Transverse colon (tissue), 4 donors: ENCODE measurements around the gene FAM227A. TPM values are rescaled to one million over a fixed set of nuclear protein-coding genes. Genes with fewer than 3 reads are reported as not detected.

Experiments used
- DNase-seq: peaks from one replicate; pipeline ENCODE4 v3.0.0-alpha.2; 2019
- H3K27ac ChIP-seq, 4 donors: fragments of 200-600 bp; sonication (generic); 2 replicates each; pipeline ENCODE4 v1.5.1; 2016 to 2018; ENCODE audit warnings: inconsistent platforms in 4 of 4
- H3K27me3 ChIP-seq: fragments of 200-600 bp; sonication (generic); 2 replicates; pipeline ENCODE4 v1.5.1; 2017; ENCODE audit warnings: inconsistent platforms
- H3K36me3 ChIP-seq, 4 donors: fragments of 200-600 bp; sonication (generic); 2 replicates each; pipeline ENCODE4 v1.5.1; 2017 to 2019; ENCODE audit warnings: inconsistent platforms in 4 of 4
- H3K4me1 ChIP-seq, 4 donors: fragments of 200-600 bp; sonication (generic); 2 replicates each; pipeline ENCODE4 v1.5.1; 2017 to 2020; ENCODE audit warnings: inconsistent platforms in 4 of 4
- H3K4me3 ChIP-seq, 4 donors: fragments of 200-600 bp; sonication (generic); 1 replicate in 1 of 4; 2 replicates in 3 of 4; pipeline versions ENCODE4 v1.5.1 to v1.6.1; 2017 to 2019; ENCODE audit warnings: inconsistent platforms in 4 of 4
- H3K9me3 ChIP-seq, 2 donors: fragments of 200-600 bp; sonication (generic); 2 replicates each; pipeline ENCODE4 v1.5.1; 2017 to 2019; ENCODE audit warnings: inconsistent platforms in 2 of 2
- EP300 ChIP-seq: sonication (generic); formaldehyde crosslinking; IDR thresholded peaks from one replicate; pipeline ENCODE4 v1.6.1; 2017; ENCODE audit warnings: antibody characterized with exemption, low read depth
- POLR2A ChIP-seq: fragments of 450-650 bp; IDR thresholded peaks from one replicate; pipeline ENCODE4 v1.6.1; 2016; ENCODE audit warnings: antibody characterized with exemption, mild to moderate bottlenecking, moderate library complexity
- POLR2AphosphoS5 ChIP-seq, 3 donors: sonication (generic); formaldehyde crosslinking; IDR thresholded peaks; one replicate each; pipeline ENCODE4 v1.6.1; 2016; ENCODE audit warnings: antibody characterized with exemption in 3 of 3
- WGBS, 2 donors: methylation state at CpG; one replicate each; pipeline ENCODE4 v1.1.5; 2018; ENCODE audit warnings: low coverage in 1 of 2; 5-methylcytosine and 5-hydroxymethylcytosine counted together
- in situ Hi-C, 4 donors: fragments of 200-750 bp; cut with MboI; loops; one replicate each; pipeline versions ENCODE4 v1.15.0 to v1.15.1; 2017; ENCODE audit warnings: low sequenced_read_pairs in 3 of 4, low pct_ligation_motif_present in 1 of 4, low pct_unique_long_range_greater_than_20kb in 1 of 4
- intact Hi-C: fragments of 100-400 bp; cut with DNase I; formaldehyde crosslinking; loops from one replicate; pipeline ENCODE4 v1.15.1; 2023; ENCODE audit warnings: low total_unique reads
- total RNA-seq, 4 donors: library from RNA; depleted of rRNA; stranded (reverse); fragments of >200 nt; gene quantifications; one replicate each; pipeline ENCODE4 v1.1.0, GENCODE V29; 2016
- TF ChIP-seq, protein P1 (sequence below), 5 experiments: fragments of 200-600 bp in 3 of 5; fragments of 450-650 bp in 2 of 5; sonication (generic) in 3 of 5; IDR thresholded peaks; 1 replicate in 2 of 5; 2 replicates in 3 of 5; pipeline ENCODE4 v1.5.1; 2016 to 2017; ENCODE audit warnings: antibody characterized with exemption in 5 of 5, inconsistent platforms in 3 of 5, mild to moderate bottlenecking in 2 of 5, moderate library complexity in 1 of 5

Gene FAM227A
- total RNA-seq, 4 donors from 2014 or later = 0.20 to 0.79 (median 0.27) TPM; not detected in 1

DNA sequence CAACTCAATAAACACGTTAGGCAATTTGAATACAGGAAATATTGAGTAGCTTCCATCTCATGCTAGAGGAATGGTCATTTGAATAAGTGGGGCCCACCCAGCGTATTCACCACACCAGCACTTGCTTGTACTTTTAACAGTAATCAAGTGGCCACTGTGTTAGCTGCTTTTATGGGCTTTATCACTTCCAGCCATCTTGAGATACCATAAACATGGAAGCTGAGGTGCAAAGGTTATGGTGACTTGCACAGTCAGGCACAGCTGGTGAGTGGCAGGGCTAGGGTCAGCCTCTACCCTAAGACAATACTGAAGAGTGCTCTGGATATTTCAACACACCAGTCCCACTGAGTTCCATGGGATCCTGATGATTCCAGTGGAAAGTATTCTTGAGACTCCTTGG lies 37.9 kb upstream of the FAM227A start:
- intact Hi-C loops = no loop called here
- no peaks in the 10 kb centered on the region for H3K9me3 ChIP-seq
- H3K36me3 ChIP-seq = peaks cover 0 to 11% (median under 1%) of the 10 kb centered on the region in 4 donors
- no peak overlapping the region for H3K4me3 ChIP-seq
- peak overlapping the region; percentile 93 to 99 (median 98) for H3K27ac ChIP-seq
- TF ChIP-seq POLR2AphosphoS5 (IDR thresholded peaks at IDR 0.05) (peak in 2 of 3 donors; percentile 66 to 76), POLR2A (peak; percentile 58), EP300 (no peak)
- TF ChIP-seq, protein P1, sequence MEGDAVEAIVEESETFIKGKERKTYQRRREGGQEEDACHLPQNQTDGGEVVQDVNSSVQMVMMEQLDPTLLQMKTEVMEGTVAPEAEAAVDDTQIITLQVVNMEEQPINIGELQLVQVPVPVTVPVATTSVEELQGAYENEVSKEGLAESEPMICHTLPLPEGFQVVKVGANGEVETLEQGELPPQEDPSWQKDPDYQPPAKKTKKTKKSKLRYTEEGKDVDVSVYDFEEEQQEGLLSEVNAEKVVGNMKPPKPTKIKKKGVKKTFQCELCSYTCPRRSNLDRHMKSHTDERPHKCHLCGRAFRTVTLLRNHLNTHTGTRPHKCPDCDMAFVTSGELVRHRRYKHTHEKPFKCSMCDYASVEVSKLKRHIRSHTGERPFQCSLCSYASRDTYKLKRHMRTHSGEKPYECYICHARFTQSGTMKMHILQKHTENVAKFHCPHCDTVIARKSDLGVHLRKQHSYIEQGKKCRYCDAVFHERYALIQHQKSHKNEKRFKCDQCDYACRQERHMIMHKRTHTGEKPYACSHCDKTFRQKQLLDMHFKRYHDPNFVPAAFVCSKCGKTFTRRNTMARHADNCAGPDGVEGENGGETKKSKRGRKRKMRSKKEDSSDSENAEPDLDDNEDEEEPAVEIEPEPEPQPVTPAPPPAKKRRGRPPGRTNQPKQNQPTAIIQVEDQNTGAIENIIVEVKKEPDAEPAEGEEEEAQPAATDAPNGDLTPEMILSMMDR (IDR thresholded peaks at IDR 0.05) = no peak
- 45 to 57% methylated on average over 1 to 2 of the region's 2 CpGs for WGBS, 2 donors
- peaks cover 39 to 96% (median 63%) of the 10 kb centered on the region in 4 donors for H3K4me1 ChIP-seq
- H3K27me3 ChIP-seq = no peaks in the 10 kb centered on the region
- in situ Hi-C loops = no loop called here
- DNase-seq = peak; percentile 72

DNA sequence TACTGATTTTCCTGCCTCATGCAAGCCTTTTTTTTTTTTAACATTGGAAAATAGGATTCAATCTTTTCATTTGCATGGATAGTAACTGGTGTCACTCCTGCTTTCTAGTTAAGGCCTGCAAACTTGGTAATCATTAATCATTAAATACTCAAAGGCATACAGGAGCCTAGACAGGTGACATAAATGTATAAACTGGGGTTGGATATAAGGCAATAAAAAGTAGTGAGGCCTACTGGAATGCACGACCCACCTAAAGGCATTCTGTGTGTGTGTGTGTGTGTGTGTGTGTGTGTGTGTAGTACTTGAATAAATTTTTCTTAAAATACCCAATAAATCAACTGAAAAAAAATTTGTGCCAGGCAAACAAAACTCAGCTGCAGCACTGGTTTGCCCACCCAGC lies 33.5 kb upstream of the FAM227A start:
- Histone ChIP-seq H3K9me3 (no peaks in the 10 kb centered on the region), H3K36me3 (peaks cover 0 to 43% (median 18%) of the 10 kb centered on the region in 4 donors), H3K4me3 (no peak overlapping the region), H3K27me3 (no peaks in the 10 kb centered on the region), H3K27ac (peak overlapping the region; percentile 46 to 98 (median 74)), H3K4me1 (peaks cover 0 to 52% (median 30%) of the 10 kb centered on the region in 4 donors)
- in situ Hi-C loops = no loop called here
- DNase-seq = no peak
- WGBS, 2 donors = 18 to 45% methylated on average over 1 of the region's 1 CpG
- TF ChIP-seq POLR2A (no peak), EP300 (no peak), POLR2AphosphoS5 (IDR thresholded peaks at IDR 0.05) (no peak)
- TF ChIP-seq, protein P1 (IDR thresholded peaks at IDR 0.05) = no peak
- intact Hi-C loops = no loop called here

DNA sequence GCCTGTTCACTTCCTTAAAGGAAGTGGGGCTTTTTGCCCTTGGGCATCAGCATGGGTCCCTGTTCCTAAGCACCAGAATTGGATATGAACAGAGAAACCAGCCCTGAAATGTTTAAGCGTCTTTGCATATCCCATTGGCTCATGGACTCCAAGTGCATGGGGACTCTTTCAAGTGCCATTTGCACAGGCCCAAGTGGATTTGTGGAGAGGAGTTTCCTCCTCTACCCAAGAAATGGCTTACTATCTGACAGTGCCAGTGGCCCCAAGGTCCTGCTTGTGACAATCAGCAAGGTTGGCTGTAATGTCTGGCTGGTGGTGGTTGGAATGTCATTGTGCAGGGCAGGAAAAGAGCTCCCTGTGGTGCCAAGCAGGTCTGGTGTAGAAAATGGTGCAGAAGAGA lies 29.6 kb upstream of the FAM227A start:
- Histone ChIP-seq H3K4me3 (no peak overlapping the region), H3K27ac (no peak overlapping the region), H3K4me1 (peaks cover 0 to 29% (median 16%) of the 10 kb centered on the region in 4 donors), H3K27me3 (no peaks in the 10 kb centered on the region), H3K9me3 (no peaks in the 10 kb centered on the region), H3K36me3 (peaks cover 0 to 44% (median 21%) of the 10 kb centered on the region in 4 donors)
- WGBS, 2 donors = 94% methylated on average over 1 of the region's 1 CpG; no CpG with 5 or more reads in 1 of the 2 donors
- no peak for DNase-seq
- intact Hi-C loops = no loop called here
- in situ Hi-C loops = no loop called here
- TF ChIP-seq, protein P1 (IDR thresholded peaks at IDR 0.05) = no peak
- no peak for TF ChIP-seq EP300
- no peak for TF ChIP-seq POLR2A
- TF ChIP-seq POLR2AphosphoS5 (IDR thresholded peaks at IDR 0.05) = no peak

DNA sequence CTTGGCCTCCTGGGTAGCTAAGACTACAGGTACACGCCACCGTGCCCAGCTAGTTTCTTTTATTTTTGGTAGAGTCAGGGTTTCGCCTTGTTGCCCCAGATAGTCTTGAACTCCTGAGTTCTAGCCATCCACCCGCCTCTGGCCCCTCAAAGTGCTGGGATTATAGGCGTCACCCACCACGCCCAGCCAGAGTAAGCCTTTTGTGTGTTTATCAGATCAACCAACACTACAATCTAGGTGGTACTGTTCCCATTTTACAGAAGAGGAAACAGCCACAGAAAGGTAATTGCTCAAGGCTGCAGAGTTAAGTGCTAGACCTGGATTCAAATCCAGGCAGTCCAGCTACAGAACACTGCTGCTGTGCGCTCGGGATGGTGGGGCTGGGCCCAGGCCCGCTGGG lies 28.7 kb upstream of the FAM227A start:
- H3K36me3 ChIP-seq = peaks cover 0 to 44% (median 21%) of the 10 kb centered on the region in 4 donors
- H3K4me3 ChIP-seq = no peak overlapping the region
- in situ Hi-C loops (no loop called here), intact Hi-C loops (no loop called here)
- TF ChIP-seq EP300 (no peak), POLR2A (no peak), POLR2AphosphoS5 (IDR thresholded peaks at IDR 0.05) (no peak)
- TF ChIP-seq, protein P1 (IDR thresholded peaks at IDR 0.05) = no peak
- H3K4me1 ChIP-seq = peaks cover 0 to 20% (median 12%) of the 10 kb centered on the region in 4 donors
- H3K9me3 ChIP-seq = no peaks in the 10 kb centered on the region
- no peak overlapping the region for H3K27ac ChIP-seq
- WGBS, 2 donors = 85 to 94% methylated on average over 3 to 9 of the region's 9 CpGs
- no peak for DNase-seq
- no peaks in the 10 kb centered on the region for H3K27me3 ChIP-seq
